Putamen (tissue), 1 donor: ENCODE data around the gene PHF5A.

Experiments used
- DNase-seq: peaks from one replicate; pipeline ENCODE4 v3.0.0-alpha.2; 2016; ENCODE audit warnings: low spot score

Gene PHF5A

GRCh38 chr22:41488076-41488475 is 19.6 kb upstream of the PHF5A start:
- DNase-seq: no peak

GRCh38 chr22:41487037-41487935 is 18.8 kb upstream of the PHF5A start:
- DNase-seq: no peak

- no peak for DNase-seq
Measured at GRCh38 chr22:41485033-41485432, 16.5 kb upstream of the PHF5A start.

- DNase-seq: no peak
Measured at GRCh38 chr22:41482319-41482935, 13.9 kb upstream of the PHF5A start.

- DNase-seq: no peak
Measured at GRCh38 chr22:41481925-41482318, 13.4 kb upstream of the PHF5A start.

GRCh38 chr22:41481131-41481830 is 12.8 kb upstream of the PHF5A start:
- DNase-seq: no peak

- DNase-seq: no peak
Measured at GRCh38 chr22:41480397-41480735, 11.9 kb upstream of the PHF5A start.

GRCh38 chr22:41479671-41480396 is 11.3 kb upstream of the PHF5A start:
- peak; percentile 86 for DNase-seq

GRCh38 chr22:41478891-41479521 is 10.5 kb upstream of the PHF5A start:
- no peak for DNase-seq

- no peak for DNase-seq
Measured at GRCh38 chr22:41478473-41478872, 10.0 kb upstream of the PHF5A start.

GRCh38 chr22:41474872-41475451 is 6.5 kb upstream of the PHF5A start:
- no peak for DNase-seq

- DNase-seq: no peak
Measured at GRCh38 chr22:41471568-41471967, 3.1 kb upstream of the PHF5A start.

GRCh38 chr22:41470886-41471285 is 2.4 kb upstream of the PHF5A start:
- DNase-seq: no peak

- no peak for DNase-seq
Measured at GRCh38 chr22:41469218-41469851, 843 bp upstream of the PHF5A start.

GRCh38 chr22:41461901-41462300 is 6.6 kb downstream of the PHF5A start:
- DNase-seq: no peak

GRCh38 chr22:41460071-41460470 is 8.4 kb downstream of the PHF5A start:
- peak; percentile 72 for DNase-seq

- DNase-seq: no peak
Measured at GRCh38 chr22:41459431-41459830, 9.1 kb downstream of the PHF5A start.

GRCh38 chr22:41458161-41458728 is 10.2 kb downstream of the PHF5A start:
- DNase-seq: no peak

GRCh38 chr22:41448189-41448808 is 20.2 kb downstream of the PHF5A start:
- peak; percentile 100 for DNase-seq
